Adrenal gland (tissue), 12 donors: ENCODE measurements around the gene AURKB. TPM values are rescaled to one million over a fixed set of nuclear protein-coding genes. Genes with fewer than 3 reads are reported as not detected.

Source experiments
- DNase-seq, 7 donors: peaks; one replicate each; pipeline ENCODE4 v3.0.0-alpha.2; 2019 to 2020
- H3K27ac ChIP-seq, 5 donors: fragments of 200-600 bp; sonication (generic) in 4 of 5; 1 replicate in 3 of 5; 2 replicates in 2 of 5; pipeline versions ENCODE4 v1.5.1 to v1.8.0; 2016 to 2020; ENCODE audit warnings: mild to moderate bottlenecking in 1 of 5
- H3K27me3 ChIP-seq: fragments of 200-600 bp; 2 replicates; pipeline ENCODE4 v1.8.0; 2021
- H3K36me3 ChIP-seq, 2 donors: fragments of 200-600 bp; replicated peaks in 1 of 2; 1 replicate in 1 of 2; 2 replicates in 1 of 2; pipeline versions ENCODE4 v1.5.1 to v1.8.0; 2018 to 2022
- H3K4me1 ChIP-seq, 2 donors: fragments of 200-600 bp; replicated peaks in 1 of 2; 1 replicate in 1 of 2; 2 replicates in 1 of 2; pipeline versions ENCODE4 v1.5.1 to v1.8.0; 2018 to 2021
- H3K4me3 ChIP-seq, 4 donors: fragments of 200-600 bp; sonication (generic) in 3 of 4; one replicate each; pipeline ENCODE4 v1.5.1; 2016 to 2018
- H3K9me3 ChIP-seq, 3 donors: fragments of 200-600 bp; sonication (generic) in 1 of 3; replicated peaks in 1 of 3; 1 replicate in 2 of 3; 2 replicates in 1 of 3; pipeline versions ENCODE4 v1.5.1 to v1.8.0; 2016 to 2021
- POLR2A ChIP-seq, 2 donors: fragments of 450-650 bp; IDR thresholded peaks; one replicate each; pipeline ENCODE4 v1.6.1; 2017; ENCODE audit warnings: antibody characterized with exemption in 2 of 2, mild to moderate bottlenecking in 2 of 2, moderate library complexity in 1 of 2
- WGBS, 4 donors: extraction: QIAGEN DNeasy Blood & Tissue Kit in 2 of 4; methylation state at CpG; one replicate each; pipeline versions ENCODE4 v1.1.5 to v1.1.7; 2013 to 2017; 5-methylcytosine and 5-hydroxymethylcytosine counted together
- intact Hi-C, 2 donors: fragments of 100-400 bp; cut with DNase I; formaldehyde crosslinking; loops; one replicate each; pipeline versions ENCODE4 v1.14.1 to v1.15.0; 2022 to 2023
- polyA plus RNA-seq, 3 donors: library from polyadenylated mRNA; stranded (reverse); fragments of 200-250 nt in 2 of 3; fragments of 350-450 nt in 1 of 3; fragmentation: Illumina TruSeq in 1 of 3; extraction: RNeasy Lipid Tissue Mini Kit (QIAGEN cat#74804) in 1 of 3; gene quantifications; one replicate each; pipeline ENCODE4 v1.2.3, GENCODE V29; 2013 to 2014
- total RNA-seq, 9 donors: library from RNA; depleted of rRNA in 4 of 9; stranded (reverse); fragments of >200 nt in 4 of 9; fragments of 120-200 nt in 1 of 9; fragmentation: NEBNext Ultra II Directional in 1 of 9; extraction: Animal tissue kit (Norgen Biotek cat#: 25700) in 1 of 9; gene quantifications; one replicate each; pipeline versions ENCODE4 v1.1.0 to v1.2.4, GENCODE V29; 2013 to 2023
- TF ChIP-seq, protein P1 (sequence below), 6 experiments: fragments of 450-650 bp in 4 of 6; fragments of 200-600 bp in 2 of 6; sonication (generic) in 1 of 6; IDR thresholded peaks; 1 replicate in 5 of 6; 2 replicates in 1 of 6; pipeline versions ENCODE4 v1.5.1 to v1.8.0; 2016 to 2021; ENCODE audit warnings: antibody characterized with exemption in 6 of 6, mild to moderate bottlenecking in 2 of 6, moderate library complexity in 1 of 6
- donor health status: healthy with polysubstance abuse.
- donor health status: Bipolar disorder and iron deficiency.
- donor health status: DM: yes; HTN: yes; CAD: no.
- donor health status: DM: no; HTN: no; CAD: no.
- donor health status: DM: no; HTN: no; CAD: no.
- donor health status: DM: yes; HTN: yes; CAD: no.

Gene AURKB
- total and polyA plus RNA-seq, 12 donors: 1.6 to 14.3 (median 2.2) TPM

GRCh38 chr17:8192070-8192815 lies 18.1 kb downstream of the AURKB start:
- H3K4me1 ChIP-seq: peaks cover 27 to 41% of the 10 kb centered on the region in 2 donors
- TF ChIP-seq POLR2A (IDR thresholded peaks at IDR 0.05): peak in 1 of 2 donors; percentile 85
- TF ChIP-seq, protein P1, sequence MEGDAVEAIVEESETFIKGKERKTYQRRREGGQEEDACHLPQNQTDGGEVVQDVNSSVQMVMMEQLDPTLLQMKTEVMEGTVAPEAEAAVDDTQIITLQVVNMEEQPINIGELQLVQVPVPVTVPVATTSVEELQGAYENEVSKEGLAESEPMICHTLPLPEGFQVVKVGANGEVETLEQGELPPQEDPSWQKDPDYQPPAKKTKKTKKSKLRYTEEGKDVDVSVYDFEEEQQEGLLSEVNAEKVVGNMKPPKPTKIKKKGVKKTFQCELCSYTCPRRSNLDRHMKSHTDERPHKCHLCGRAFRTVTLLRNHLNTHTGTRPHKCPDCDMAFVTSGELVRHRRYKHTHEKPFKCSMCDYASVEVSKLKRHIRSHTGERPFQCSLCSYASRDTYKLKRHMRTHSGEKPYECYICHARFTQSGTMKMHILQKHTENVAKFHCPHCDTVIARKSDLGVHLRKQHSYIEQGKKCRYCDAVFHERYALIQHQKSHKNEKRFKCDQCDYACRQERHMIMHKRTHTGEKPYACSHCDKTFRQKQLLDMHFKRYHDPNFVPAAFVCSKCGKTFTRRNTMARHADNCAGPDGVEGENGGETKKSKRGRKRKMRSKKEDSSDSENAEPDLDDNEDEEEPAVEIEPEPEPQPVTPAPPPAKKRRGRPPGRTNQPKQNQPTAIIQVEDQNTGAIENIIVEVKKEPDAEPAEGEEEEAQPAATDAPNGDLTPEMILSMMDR (IDR thresholded peaks at IDR 0.05): no peak
- peak overlapping the region in 1 of 4 donors; percentile 56 for H3K4me3 ChIP-seq
- no peaks in the 10 kb centered on the region for H3K27me3 ChIP-seq
- peak overlapping the region; percentile 6 to 88 (median 55) for H3K27ac ChIP-seq
- WGBS, 4 donors: 6 to 11% (median 8%) methylated on average over 12 of the region's 12 CpGs
- H3K36me3 ChIP-seq: no peaks in the 10 kb centered on the region
- peak; percentile 81 to 97 (median 92) for DNase-seq
- no peaks in the 10 kb centered on the region for H3K9me3 ChIP-seq
- intact Hi-C loops: no loop called here

GRCh38 chr17:8190506-8190905 lies 19.9 kb downstream of the AURKB start:
- intact Hi-C loops: no loop called here

DNA sequence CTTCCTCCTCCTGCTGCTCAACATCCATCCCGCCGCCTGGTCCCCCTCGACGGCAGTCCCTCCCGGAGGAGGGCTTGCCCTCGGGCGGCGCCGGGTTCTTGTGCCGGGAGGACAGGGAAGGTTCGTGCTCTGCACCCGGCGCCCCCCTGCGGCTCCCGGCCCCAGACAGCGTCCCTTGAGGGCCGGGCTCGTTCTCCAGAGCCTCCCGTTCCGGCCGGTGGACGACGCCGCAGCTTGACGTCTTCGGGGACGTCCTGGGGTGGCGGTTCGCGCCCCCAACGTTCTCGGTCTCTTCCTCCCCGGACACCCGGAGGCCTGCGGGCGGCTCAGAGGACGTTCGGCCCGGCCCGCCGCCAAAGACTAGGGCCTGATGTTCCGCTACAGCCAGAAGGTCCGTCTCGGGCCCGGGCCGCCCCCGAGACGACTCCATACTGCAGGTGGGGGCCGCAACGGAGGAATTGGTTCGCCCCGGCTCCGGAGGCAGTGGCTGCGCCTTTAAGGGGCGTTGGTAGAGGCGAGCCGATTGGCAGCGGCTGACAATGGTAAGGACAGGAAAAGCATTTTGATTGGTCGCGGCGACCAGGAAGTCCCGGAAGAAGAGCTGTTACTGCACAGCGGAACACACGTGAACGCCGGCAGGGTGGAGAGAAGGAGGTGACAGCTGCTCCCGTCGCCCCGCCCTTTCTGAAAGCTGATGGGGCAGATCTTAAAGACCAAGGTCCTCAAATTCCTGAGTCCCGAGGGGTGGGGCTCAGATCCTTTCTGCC lies 20.5 kb downstream of the AURKB start, which contains the start of gene BORCS6:
Gene BORCS6 (minus strand): TSS at position 470 of the 767 bp plus-strand sequence. CDS start 40 bp downstream, at position 430.
- peak; percentile 96 to 99 (median 99) for DNase-seq
- no peaks in the 10 kb centered on the region for H3K36me3 ChIP-seq
- peak within 1 kb of the TSS; percentile 62 to 98 (median 86) for H3K4me3 ChIP-seq
- peak; percentile 42 to 89 for TF ChIP-seq POLR2A (IDR thresholded peaks at IDR 0.05)
- TF ChIP-seq, protein P1 (IDR thresholded peaks at IDR 0.05): peak in 1 of 6 experiments; percentile 18
- intact Hi-C loops: loop anchor here (5.0 to 10.0 kb wide), 2 partner anchors 37 to 65 kb away; partner anchors contain the start of gene HES7 (in 1 of the 2)
- WGBS, 4 donors: 0 to 1% (median 1%) methylated on average over 17 to 70 of the region's 70 CpGs
- H3K27me3 ChIP-seq: no peaks in the 10 kb centered on the region
- H3K27ac ChIP-seq: peak within 1 kb of the TSS; percentile 91 to 96 (median 95)
- peaks cover 31 to 38% of the 10 kb centered on the region in 2 donors for H3K4me1 ChIP-seq
- no peaks in the 10 kb centered on the region for H3K9me3 ChIP-seq

More at GRCh38 chr17:8190506-8190905, 19.9 kb downstream of the AURKB start:
- H3K27me3 ChIP-seq: no peaks in the 10 kb centered on the region
- H3K36me3 ChIP-seq: no peaks in the 10 kb centered on the region
- H3K4me1 ChIP-seq: peaks cover 30 to 38% of the 10 kb centered on the region in 2 donors
- H3K4me3 ChIP-seq: peak overlapping the region in 1 of 4 donors; percentile 87
- TF ChIP-seq, protein P1 (IDR thresholded peaks at IDR 0.05): no peak
- TF ChIP-seq POLR2A (IDR thresholded peaks at IDR 0.05): no peak
- no peaks in the 10 kb centered on the region for H3K9me3 ChIP-seq
- WGBS, 4 donors: 36 to 44% (median 38%) methylated on average over 6 of the region's 6 CpGs
- no peak for DNase-seq
- H3K27ac ChIP-seq: peak overlapping the region in 4 of 5 donors; percentile 39 to 96 (median 72)
